Thymus (tissue), 11 donors: Measurements from ENCODE around the gene FAM118A. TPM values are rescaled to one million over a fixed set of nuclear protein-coding genes. Genes with fewer than 3 reads are reported as not detected.
"Not testable (repeated sequence)": the region's sequence is repeated elsewhere in the genome, so short reads cannot be mapped to it uniquely, and the experiment has no call there.

Experiments used
- DNase-seq, 9 donors: peaks; one replicate each; pipeline ENCODE4 v3.0.0-alpha.2; 2013; ENCODE audit warnings: low spot score in 9 of 9, low read depth in 6 of 9, missing footprints in 1 of 9
- H3K27ac ChIP-seq, 2 donors: one replicate each; pipeline ENCODE4 v1.5.1; 2013; ENCODE audit warnings: control low read depth in 1 of 2, low read depth in 1 of 2, low read length in 1 of 2, mild to moderate bottlenecking in 1 of 2, moderate library complexity in 1 of 2
- H3K27me3 ChIP-seq, 2 donors: one replicate each; pipeline ENCODE4 v1.5.1; 2013; ENCODE audit warnings: low read length in 1 of 2; ENCODE audit not compliant: control insufficient read depth in 2 of 2, insufficient read depth in 1 of 2
- H3K36me3 ChIP-seq, 2 donors: one replicate each; pipeline ENCODE4 v1.5.1; 2013; ENCODE audit warnings: low read length in 1 of 2, mild to moderate bottlenecking in 1 of 2, moderate library complexity in 1 of 2; ENCODE audit not compliant: control insufficient read depth in 2 of 2, insufficient read depth in 2 of 2
- H3K4me1 ChIP-seq, 2 donors: one replicate each; pipeline ENCODE4 v1.5.1; 2013; ENCODE audit warnings: low read length in 2 of 2; ENCODE audit not compliant: control insufficient read depth in 2 of 2, insufficient read depth in 2 of 2
- H3K4me3 ChIP-seq, 2 donors: one replicate each; pipeline ENCODE4 v1.5.1; 2013; ENCODE audit warnings: low read length in 2 of 2, control low read depth in 1 of 2, mild to moderate bottlenecking in 1 of 2
- H3K9me3 ChIP-seq, 2 donors: one replicate each; pipeline ENCODE4 v1.5.1; 2013; ENCODE audit warnings: low read length in 1 of 2, mild to moderate bottlenecking in 1 of 2; ENCODE audit not compliant: control insufficient read depth in 2 of 2, insufficient read depth in 1 of 2
- WGBS: extraction: QIAGEN DNeasy Blood & Tissue Kit; methylation state at CpG from one replicate; pipeline ENCODE4 v1.1.7; 2013; 5-methylcytosine and 5-hydroxymethylcytosine counted together
- polyA plus RNA-seq: library from polyadenylated mRNA; stranded (reverse); fragments of 200-250 nt; gene quantifications from one replicate; pipeline ENCODE4 v1.2.3, GENCODE V29; 2013
- total RNA-seq: library from RNA; stranded (reverse); fragments of 120-200 nt; gene quantifications from one replicate; pipeline ENCODE4 v1.2.4, GENCODE V29; 2013
- donor health status: healthy.

FAM118A gene
- total and polyA plus RNA-seq, 2 donors = 24.1 to 43.8 TPM

DNA sequence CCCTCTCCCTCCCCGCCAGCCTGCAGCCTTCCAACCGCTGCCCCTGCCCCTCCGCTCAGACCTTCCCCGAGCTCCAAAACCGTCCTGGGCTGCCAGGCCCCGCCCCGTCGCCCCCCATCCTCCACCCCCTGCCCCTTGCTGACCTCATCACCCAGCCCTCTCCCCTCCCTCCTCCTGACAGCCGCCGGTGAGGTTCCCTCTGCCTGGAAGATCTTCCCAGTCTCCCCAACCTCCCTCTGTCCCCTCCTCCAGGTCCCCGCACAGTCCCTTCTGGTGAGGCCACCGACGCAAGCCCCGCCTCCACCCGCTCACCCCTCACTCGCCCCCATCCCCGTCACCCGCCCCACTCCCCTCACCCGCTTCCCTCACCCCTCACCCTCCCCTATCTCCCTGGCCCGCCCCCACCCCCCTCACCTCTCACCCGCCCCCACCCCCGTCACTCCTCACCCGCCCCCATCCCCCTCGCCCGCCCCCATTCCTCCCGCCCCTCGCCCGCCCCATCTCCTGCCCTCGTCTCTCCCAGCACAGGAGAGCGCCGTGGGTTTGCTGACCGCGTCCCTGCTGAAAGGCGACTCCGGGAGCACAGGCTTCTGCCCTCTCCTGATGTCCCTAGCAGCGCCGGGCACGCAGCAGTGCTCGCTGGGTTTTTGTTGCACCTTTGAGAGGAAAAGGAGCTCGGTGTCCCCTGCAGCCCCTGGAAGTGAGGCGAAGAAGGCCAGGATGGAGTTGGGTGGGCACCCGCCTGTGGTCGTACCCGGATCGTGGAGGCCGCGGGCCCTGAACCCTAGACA lies 41.4 kb upstream of the FAM118A start:
- H3K4me1 ChIP-seq = peaks cover 10 to 20% of the 10 kb centered on the region in 2 donors
- 2% methylated on average over 47 of the region's 47 CpGs for WGBS
- H3K36me3 ChIP-seq = no peaks in the 10 kb centered on the region
- H3K4me3 ChIP-seq = peak overlapping the region; percentile 34 to 46
- H3K27me3 ChIP-seq = peaks cover 17 to 65% of the 10 kb centered on the region in 2 donors
- peaks cover 0 to 1% of the 10 kb centered on the region in 2 donors for H3K9me3 ChIP-seq
- DNase-seq = peak in 2 of 9 donors; percentile 21 to 23
- no peak overlapping the region for H3K27ac ChIP-seq

DNA sequence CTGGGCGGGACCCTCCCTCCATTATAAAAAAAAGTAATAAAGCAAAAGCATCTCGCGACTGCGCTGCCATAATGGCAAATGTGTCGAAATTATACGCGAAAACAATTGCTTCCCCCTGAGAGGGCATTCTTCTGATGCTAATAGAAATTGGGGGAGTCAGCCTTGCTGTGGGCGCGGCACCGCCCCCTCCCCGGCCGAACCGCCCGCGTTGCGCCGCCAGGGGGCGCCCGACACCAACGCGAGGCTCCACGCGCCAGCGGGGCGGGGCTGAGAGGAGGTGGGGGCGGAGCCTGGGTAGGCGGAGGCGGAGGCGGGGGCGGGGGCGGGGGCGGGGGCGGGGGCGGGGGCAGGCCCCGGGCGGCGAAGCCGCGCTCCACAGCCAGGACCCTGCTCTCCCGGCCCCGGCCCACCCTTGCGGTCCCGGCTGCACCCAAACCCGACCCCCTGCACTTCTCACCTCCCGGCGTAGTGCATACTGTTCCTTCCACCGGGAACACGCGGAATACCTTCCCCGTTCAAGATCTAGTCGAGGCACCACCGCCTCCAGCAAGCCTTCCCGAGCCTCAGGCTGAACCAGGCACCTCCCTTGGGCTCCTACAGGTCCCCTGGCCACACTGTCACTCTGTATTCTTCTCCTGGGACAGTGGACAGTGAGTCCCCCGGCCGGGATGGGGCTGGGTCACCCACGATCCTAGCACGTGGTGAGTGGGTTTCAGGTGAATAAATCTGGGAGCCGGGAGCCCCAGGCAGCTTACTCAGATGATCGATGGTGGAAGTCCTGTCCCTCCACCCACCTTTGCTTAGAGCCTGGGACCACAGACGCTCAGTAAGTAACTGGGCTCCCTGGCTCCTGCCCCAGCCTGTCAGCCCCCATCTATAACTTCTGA lies 40.5 kb upstream of the FAM118A start:
- Histone ChIP-seq H3K27ac (no peak overlapping the region), H3K36me3 (no peaks in the 10 kb centered on the region), H3K4me3 (peak overlapping the region; percentile 34 to 46), H3K9me3 (no peaks in the 10 kb centered on the region), H3K4me1 (peaks cover 4 to 11% of the 10 kb centered on the region in 2 donors), H3K27me3 (peaks cover 17 to 62% of the 10 kb centered on the region in 2 donors)
- peak in 8 of 9 donors; percentile 62 to 89 (median 80) for DNase-seq
- WGBS = 2% methylated on average over 60 of the region's 60 CpGs

DNA sequence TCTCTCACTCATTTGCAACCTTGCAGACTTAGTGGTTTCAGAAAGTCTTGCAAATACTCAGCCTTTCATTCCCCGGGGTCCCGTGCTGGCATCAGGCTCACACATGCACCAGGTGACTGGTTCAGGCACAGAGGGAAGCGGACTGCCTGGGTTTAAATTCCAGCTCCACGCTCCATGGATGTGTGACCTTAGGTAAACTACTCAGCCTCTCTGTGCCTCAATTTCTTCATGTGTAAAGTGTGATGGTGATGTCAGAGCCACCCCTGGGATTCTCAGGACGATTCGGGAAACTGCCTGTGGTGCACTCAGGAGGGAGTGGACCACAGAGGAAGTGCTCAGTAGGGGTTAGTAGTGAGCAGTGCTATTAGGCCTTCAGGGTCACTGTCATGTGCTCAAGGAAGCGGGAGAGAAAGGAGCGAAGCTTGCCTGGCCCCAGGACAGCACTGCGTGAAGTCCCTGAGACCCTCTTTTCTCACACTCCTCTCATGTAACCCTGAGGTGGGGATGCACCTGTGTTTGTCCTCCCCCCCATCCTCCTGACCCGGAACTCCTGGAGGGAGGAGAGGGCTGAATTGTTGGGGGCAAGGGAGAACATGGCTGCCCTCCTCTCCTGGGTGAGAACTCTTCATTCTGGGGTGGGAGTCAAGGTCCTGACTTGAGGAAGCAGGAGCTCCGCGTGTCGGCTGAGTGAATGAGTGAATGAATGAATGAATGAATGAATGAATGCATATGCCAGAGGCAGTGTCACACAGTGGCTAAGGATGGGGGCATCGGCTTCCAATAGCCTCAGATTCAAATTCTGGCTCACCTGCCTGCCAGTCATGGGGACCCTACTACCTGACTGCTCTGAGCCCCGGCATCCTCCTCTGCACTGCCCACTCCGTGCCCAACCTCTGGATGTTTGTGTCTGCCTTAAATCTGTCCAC lies 39.4 kb upstream of the FAM118A start:
- no peaks in the 10 kb centered on the region for H3K36me3 ChIP-seq
- H3K4me3 ChIP-seq = no peak overlapping the region
- H3K9me3 ChIP-seq = no peaks in the 10 kb centered on the region
- no peak overlapping the region for H3K27ac ChIP-seq
- H3K27me3 ChIP-seq = peaks cover 16 to 60% of the 10 kb centered on the region in 2 donors
- DNase-seq = no peak
- WGBS = 79% methylated on average over 16 of the region's 16 CpGs
- H3K4me1 ChIP-seq = peaks cover 4 to 11% of the 10 kb centered on the region in 2 donors

GRCh38 chr22:45271667-45272201 lies 38.0 kb upstream of the FAM118A start:
- Histone ChIP-seq H3K9me3 (no peaks in the 10 kb centered on the region), H3K4me3 (no peak overlapping the region), H3K36me3 (no peaks in the 10 kb centered on the region), H3K27me3 (peaks cover 14 to 49% of the 10 kb centered on the region in 2 donors), H3K27ac (no peak overlapping the region), H3K4me1 (peaks cover 4 to 11% of the 10 kb centered on the region in 2 donors)
- 79% methylated on average over 13 of the region's 13 CpGs for WGBS
- DNase-seq = no peak

DNA sequence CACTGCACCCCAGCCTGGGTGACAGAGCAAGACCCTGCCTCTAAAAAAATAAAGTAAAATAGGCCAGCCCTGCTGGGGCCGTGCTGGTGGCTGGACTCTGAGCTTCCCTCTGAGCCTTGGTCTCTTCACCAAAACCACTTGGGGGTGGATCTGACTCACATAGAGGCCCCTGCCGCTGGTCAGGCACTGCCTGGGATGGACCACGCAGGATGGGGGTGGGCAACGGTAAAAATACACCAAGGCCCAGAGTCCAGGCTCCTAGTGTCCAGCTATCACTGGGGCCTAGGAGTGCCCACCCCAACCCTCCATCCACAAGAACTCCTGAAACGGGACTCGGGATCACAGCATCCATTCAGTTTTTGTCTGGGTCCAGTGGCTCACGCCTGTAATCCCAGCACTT lies 37.2 kb upstream of the FAM118A start:
- no peak overlapping the region for H3K27ac ChIP-seq
- H3K4me1 ChIP-seq = peaks cover 4 to 11% of the 10 kb centered on the region in 2 donors
- H3K9me3 ChIP-seq = no peaks in the 10 kb centered on the region
- no peak overlapping the region for H3K4me3 ChIP-seq
- H3K36me3 ChIP-seq = no peaks in the 10 kb centered on the region
- DNase-seq = no peak
- WGBS = 96% methylated on average over 7 of the region's 7 CpGs
- peaks cover 14 to 44% of the 10 kb centered on the region in 2 donors for H3K27me3 ChIP-seq

DNA sequence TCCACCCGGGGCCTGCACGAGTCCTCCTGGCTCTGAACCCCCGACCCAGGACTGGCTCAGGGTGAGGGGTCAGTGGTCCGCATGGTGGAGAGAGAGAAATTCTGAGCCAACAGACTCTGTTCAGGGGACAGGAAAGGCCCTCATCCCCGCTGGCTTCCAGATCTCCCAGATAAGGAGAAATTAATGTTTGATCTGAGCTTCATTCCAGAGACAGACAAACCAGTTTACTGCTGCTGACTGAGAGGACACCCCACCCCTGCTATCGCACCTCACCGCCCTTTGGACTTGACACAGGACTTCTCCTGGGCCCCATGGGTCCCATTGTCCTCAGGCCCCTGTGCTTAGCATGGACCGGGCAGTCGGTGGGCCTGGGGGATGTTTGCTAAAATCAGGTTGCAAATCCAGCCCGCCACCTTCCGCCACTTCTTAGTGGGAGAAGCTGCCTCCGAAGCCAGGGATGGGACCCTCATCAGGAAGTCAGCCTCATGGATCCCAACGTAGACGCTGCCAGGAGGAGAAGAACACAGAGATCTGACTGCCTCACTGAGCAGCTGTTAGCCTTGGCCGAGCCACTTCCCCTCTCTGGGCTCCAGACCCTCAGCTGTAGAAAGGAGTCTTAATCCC lies 36.2 kb upstream of the FAM118A start:
- Histone ChIP-seq H3K36me3 (no peaks in the 10 kb centered on the region), H3K27ac (no peak overlapping the region), H3K27me3 (peaks cover 7 to 34% of the 10 kb centered on the region in 2 donors), H3K9me3 (no peaks in the 10 kb centered on the region), H3K4me1 (peaks cover 4 to 10% of the 10 kb centered on the region in 2 donors), H3K4me3 (no peak overlapping the region)
- WGBS = 96% methylated on average over 15 of the region's 15 CpGs
- no peak for DNase-seq

DNA sequence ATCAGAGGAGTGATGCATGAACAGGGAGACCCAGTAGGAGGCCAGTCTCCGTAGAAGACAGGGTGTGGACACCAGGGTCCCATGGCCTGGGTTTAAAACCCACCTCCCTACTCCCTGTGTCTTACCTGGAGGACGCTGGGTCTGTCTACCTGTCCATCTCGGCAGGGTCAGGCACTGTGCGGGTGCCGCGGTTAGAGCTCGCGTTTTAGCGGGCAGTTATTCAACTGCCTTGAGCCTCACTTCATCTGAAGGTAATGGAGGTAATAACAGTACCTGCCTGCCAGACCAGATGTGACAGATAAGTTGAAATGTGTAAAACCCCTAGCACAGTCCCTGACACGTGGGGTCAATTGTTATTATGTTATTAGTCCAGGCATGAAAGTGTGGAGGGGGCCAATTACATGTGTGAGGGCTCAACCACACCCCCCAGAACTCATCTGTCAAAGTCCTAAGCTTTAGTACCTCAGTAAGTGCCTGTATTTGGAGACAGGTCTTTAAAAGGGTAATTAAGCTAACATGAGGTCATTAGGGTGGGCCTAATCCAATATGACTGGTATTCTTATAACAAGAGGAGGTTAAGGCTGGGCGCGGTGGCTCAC lies 33.1 kb upstream of the FAM118A start:
- 96% methylated on average over 12 of the region's 12 CpGs for WGBS

DNA sequence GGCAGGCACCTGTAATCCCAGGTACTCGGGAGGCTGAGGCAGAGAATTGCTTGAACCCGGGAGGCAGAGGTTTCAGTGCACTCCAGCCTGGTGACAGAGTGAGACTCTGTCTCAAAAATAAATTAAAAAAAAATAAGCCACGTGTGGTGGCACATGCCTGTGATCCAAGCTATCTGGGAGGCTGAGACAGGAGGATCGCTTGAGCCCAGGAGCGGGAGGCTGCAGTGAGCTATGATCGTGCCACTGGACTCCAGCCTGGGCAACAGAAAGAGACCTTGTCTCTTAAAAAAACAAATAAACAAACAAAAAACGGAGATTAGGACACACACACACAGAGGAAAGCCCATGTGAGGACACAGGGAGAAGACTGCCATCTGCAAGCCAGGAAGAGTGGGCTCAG lies 32.0 kb upstream of the FAM118A start:
- H3K4me3 ChIP-seq, H3K36me3 ChIP-seq, H3K27ac ChIP-seq, DNase-seq, H3K9me3 ChIP-seq, H3K4me1 ChIP-seq: not testable (repeated sequence)
- peaks cover 0 to 11% of the 10 kb centered on the region in 2 donors for H3K27me3 ChIP-seq
- WGBS = 94% methylated on average over 7 of the region's 7 CpGs

More for the DNA sequence above, 33.1 kb upstream of the FAM118A start:
- no peak for DNase-seq
- Histone ChIP-seq H3K4me3 (no peak overlapping the region), H3K27me3 (peaks cover 0 to 9% of the 10 kb centered on the region in 2 donors), H3K27ac (no peak overlapping the region), H3K36me3 (no peaks in the 10 kb centered on the region), H3K4me1 (peaks cover 0 to 2% of the 10 kb centered on the region in 2 donors), H3K9me3 (no peaks in the 10 kb centered on the region)
